ENCODE measurements around the gene CNN1.
"Not testable (repeated sequence)": the region's sequence is repeated elsewhere in the genome, so short reads cannot be mapped to it uniquely, and the experiment has no call there.

Gene CNN1

DNA sequence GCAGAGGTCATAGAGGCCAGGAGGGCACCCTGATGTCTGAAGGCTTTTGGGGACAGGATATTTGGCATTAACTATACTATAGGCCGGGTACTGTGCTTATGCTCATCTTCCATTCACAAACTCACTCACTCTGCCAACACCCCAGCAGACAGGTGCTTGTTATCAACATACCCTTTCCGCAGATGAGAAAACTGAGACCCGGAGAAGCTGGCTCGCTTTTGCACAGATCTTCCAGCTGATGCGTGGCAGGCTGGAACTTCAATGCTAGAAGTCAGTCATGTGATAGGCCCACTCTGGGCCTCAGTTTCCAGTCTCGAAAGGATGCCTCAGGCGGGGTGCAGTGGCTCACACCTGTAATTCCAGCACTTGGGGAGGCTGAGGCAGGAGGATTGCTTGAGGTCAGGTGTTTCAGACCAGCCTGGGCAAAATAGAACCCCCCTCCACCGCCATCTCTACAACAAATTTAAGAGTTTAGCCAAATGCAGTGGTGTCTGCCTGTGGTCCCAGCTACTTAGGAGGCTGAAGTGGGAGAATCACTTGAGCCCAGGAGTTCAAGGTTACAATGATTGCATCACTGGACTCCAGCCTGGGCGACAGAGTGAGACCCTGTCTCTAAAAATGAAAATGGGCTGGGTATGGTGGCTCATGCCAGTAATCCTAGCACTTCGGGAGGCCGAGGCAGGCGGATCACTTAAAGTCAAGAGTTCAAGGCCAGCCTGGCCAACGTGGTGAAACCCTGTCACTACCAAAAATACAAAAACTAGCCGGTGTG is 9.5 kb downstream of the CNN1 start:
- peaks cover 13% of the 10 kb centered on the region for H3K4me1 Mint-ChIP-seq
- H3K36me3 Mint-ChIP-seq = peaks cover 3% of the 10 kb centered on the region
- no peaks in the 10 kb centered on the region for H3K9me3 Mint-ChIP-seq
- H3K27me3 Mint-ChIP-seq = no peaks in the 10 kb centered on the region
- H3K27ac Mint-ChIP-seq = no peak overlapping the region
- DNase-seq (ENCODE audit: low spot score in 2 of 2) (no peak), ATAC-seq (ENCODE audit: low read depth) (no peak)
- no peak overlapping the region for H3K4me3 Mint-ChIP-seq

DNA sequence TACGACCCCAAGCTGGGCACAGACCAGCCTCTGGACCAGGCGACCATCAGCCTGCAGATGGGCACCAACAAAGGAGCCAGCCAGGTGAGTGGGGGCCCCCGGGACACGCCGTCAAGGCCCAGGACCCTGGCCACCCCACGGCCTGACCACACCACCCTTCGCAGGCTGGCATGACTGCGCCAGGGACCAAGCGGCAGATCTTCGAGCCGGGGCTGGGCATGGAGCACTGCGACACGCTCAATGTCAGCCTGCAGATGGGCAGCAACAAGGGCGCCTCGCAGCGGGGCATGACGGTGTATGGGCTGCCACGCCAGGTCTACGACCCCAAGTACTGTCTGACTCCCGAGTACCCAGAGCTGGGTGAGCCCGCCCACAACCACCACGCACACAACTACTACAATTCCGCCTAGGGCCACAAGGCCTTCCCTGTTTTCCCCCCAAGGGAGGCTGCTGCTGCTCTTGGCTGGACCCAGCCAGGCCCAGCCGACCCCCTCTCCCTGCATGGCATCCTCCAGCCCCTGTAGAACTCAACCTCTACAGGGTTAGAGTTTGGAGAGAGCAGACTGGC is 10.8 kb downstream of the CNN1 start:
- ATAC-seq (ENCODE audit: low read depth) = no peak

DNA sequence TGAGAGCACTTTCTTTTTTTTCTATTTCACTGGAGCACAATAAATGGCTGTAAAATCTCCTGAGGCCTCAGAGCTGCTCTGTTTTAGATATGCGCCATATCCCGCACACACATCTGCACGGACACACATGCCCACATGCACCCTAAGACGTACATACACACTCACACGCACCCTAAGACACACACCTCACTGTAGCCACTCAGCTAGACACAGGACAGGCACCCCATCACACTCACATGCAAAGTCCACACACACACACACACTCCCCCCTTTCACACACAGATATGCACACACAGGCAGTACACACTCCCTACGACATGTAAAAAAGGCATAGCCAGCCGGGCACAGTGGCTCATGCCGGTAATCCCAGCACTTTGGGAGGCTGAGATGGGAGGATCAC is 11.6 kb downstream of the CNN1 start:
- Mint-ChIP-seq H3K36me3 (peaks cover 3% of the 10 kb centered on the region), H3K27me3 (no peaks in the 10 kb centered on the region), H3K27ac (no peak overlapping the region), H3K4me1 (peaks cover 23% of the 10 kb centered on the region), H3K9me3 (no peaks in the 10 kb centered on the region), H3K4me3 (no peak overlapping the region)
- DNase-seq (ENCODE audit: low spot score in 2 of 2) (no peak), ATAC-seq (ENCODE audit: low read depth) (no peak)

More for the DNA sequence above, 10.8 kb downstream of the CNN1 start:
- no peaks in the 10 kb centered on the region for H3K9me3 Mint-ChIP-seq
- no peak for DNase-seq (ENCODE audit: low spot score in 2 of 2)
- peaks cover 3% of the 10 kb centered on the region for H3K36me3 Mint-ChIP-seq
- no peaks in the 10 kb centered on the region for H3K27me3 Mint-ChIP-seq
- no peak overlapping the region for H3K4me3 Mint-ChIP-seq
- peaks cover 22% of the 10 kb centered on the region for H3K4me1 Mint-ChIP-seq
- no peak overlapping the region for H3K27ac Mint-ChIP-seq

DNA sequence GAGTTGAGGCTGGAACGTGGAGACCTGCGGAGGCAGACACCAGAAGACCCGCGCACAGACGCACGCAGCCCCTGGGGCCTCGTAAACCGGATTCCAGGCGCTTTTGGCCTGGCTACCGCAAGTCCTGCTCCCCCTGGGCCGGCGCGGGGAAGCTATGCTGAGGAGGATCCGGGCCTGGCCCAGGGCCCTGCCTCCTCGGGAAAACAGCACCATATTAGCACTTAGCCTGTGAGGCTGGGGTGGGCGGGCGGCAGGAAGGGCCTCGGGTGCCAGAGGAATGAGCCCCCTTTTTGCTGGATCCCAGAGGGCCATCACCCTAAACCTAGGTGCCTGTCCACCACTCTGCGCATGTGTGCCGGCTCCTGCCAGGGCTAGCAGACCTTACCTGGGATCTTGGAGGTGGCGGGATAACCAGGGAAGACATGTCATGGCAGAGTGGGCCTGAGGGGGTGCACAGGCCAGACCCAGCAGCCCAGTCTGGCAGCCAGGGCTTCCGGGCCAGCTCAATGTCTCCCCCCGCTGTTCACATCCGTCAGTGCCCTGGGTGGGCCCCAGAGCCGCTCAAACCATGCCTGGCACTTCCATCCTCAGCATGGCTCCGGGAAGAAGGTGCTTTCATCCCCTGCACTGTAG is 13.1 kb downstream of the CNN1 start:
- H3K36me3 Mint-ChIP-seq = peaks cover 7% of the 10 kb centered on the region
- no peak overlapping the region for H3K4me3 Mint-ChIP-seq
- H3K27me3 Mint-ChIP-seq = no peaks in the 10 kb centered on the region
- no peaks in the 10 kb centered on the region for H3K9me3 Mint-ChIP-seq
- H3K4me1 Mint-ChIP-seq = peaks cover 36% of the 10 kb centered on the region
- ATAC-seq (ENCODE audit: low read depth) (no peak), DNase-seq (ENCODE audit: low spot score in 2 of 2) (no peak)
- peak overlapping the region; percentile 76 for H3K27ac Mint-ChIP-seq

DNA sequence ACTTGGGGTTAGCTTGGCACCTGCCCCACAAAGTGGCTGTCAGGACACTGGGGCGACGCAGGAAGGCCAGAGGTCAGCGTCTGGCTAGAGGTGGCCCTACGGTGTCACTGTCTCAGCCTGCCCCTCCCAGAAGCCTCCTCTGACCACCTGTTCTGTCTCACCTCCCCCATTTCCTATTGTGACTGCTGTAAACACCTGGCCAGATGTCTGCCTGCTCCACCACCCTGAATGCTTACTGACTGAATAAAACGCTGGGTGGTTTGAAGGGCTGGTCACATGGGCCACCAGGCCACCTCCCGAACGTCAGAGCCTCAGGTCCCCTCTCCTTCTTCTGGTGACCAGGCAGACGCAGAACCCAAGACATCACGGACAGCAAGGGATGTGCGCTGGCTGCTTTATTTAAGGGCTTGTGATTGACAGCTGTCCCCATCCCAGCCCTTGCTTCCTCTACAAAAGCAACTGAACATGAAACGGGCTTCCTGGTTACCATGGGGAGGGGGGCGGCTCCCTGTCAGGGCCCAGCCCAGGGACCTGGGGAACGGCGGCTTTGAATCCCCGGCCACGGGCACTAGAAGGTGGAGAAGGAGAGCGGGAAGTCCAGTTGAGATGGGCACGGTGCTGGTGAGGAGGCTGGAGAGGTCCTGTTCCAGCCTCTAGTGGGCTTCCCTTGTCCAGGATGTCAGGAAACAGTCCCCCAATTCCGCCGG is 14.2 kb downstream of the CNN1 start:
- peaks cover 12% of the 10 kb centered on the region for H3K36me3 Mint-ChIP-seq
- H3K4me3 Mint-ChIP-seq = peak overlapping the region; percentile 59
- peaks cover 41% of the 10 kb centered on the region for H3K4me1 Mint-ChIP-seq
- no peaks in the 10 kb centered on the region for H3K27me3 Mint-ChIP-seq
- H3K27ac Mint-ChIP-seq = peak overlapping the region; percentile 76
- ATAC-seq (ENCODE audit: low read depth) (peak; percentile 25), DNase-seq (ENCODE audit: low spot score in 2 of 2) (no peak)
- no peaks in the 10 kb centered on the region for H3K9me3 Mint-ChIP-seq

DNA sequence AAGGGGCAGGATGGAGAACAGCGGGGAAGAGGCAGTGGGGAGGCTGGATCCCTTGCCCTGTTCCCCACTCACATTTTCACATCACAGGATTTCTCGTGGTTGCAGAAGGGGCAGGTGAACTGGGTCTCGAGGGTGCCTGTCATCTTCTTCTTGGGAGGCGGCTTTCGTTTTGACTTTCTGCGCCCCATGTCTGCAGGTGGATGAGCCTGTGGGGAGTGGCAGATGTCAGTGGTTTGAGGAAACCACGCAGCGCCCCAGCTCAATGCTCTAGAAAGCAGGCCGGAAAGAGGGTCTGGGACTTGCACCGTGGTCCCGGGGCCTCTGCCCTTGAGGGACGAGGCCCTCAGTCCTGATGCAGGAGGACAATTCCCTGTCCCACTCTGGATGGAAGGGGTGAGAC is 15.5 kb downstream of the CNN1 start:
- Mint-ChIP-seq H3K36me3 (peaks cover 14% of the 10 kb centered on the region), H3K9me3 (no peaks in the 10 kb centered on the region), H3K27ac (peak overlapping the region; percentile 76)

DNA sequence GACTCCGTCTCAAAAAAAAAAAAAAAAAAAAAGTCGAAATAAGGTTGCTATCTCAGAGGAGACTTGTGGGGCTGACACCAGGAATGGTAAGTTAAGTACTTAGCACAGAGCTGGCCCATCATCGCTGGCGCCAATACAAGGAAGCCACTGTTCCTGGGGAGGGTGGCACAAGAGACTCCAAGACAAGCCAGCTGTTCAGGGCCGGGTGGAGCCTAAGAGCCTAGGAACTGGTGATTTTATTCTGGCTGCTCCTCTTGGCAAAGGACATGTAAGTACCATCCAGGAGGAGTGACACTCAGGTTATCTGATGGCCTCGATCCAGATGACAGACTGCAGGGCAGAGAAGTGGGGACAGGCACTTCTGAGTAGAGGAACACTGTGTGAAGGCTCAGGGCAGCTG is 16.6 kb downstream of the CNN1 start:
- peaks cover 51% of the 10 kb centered on the region for H3K4me1 Mint-ChIP-seq
- H3K36me3 Mint-ChIP-seq = peaks cover 14% of the 10 kb centered on the region
- peak overlapping the region; percentile 36 for H3K27ac Mint-ChIP-seq
- ATAC-seq (ENCODE audit: low read depth) (no peak), DNase-seq (ENCODE audit: low spot score in 2 of 2) (no peak)
- no peaks in the 10 kb centered on the region for H3K27me3 Mint-ChIP-seq
- H3K9me3 Mint-ChIP-seq = no peaks in the 10 kb centered on the region
- no peak overlapping the region for H3K4me3 Mint-ChIP-seq

More for the DNA sequence above, 15.5 kb downstream of the CNN1 start:
- peak overlapping the region; percentile 68 for H3K4me3 Mint-ChIP-seq
- ATAC-seq (ENCODE audit: low read depth) (peak; percentile 69), DNase-seq (ENCODE audit: low spot score in 2 of 2) (peak in 1 of 2 donors; percentile 48)
- no peaks in the 10 kb centered on the region for H3K27me3 Mint-ChIP-seq
- H3K4me1 Mint-ChIP-seq = peaks cover 47% of the 10 kb centered on the region

DNA sequence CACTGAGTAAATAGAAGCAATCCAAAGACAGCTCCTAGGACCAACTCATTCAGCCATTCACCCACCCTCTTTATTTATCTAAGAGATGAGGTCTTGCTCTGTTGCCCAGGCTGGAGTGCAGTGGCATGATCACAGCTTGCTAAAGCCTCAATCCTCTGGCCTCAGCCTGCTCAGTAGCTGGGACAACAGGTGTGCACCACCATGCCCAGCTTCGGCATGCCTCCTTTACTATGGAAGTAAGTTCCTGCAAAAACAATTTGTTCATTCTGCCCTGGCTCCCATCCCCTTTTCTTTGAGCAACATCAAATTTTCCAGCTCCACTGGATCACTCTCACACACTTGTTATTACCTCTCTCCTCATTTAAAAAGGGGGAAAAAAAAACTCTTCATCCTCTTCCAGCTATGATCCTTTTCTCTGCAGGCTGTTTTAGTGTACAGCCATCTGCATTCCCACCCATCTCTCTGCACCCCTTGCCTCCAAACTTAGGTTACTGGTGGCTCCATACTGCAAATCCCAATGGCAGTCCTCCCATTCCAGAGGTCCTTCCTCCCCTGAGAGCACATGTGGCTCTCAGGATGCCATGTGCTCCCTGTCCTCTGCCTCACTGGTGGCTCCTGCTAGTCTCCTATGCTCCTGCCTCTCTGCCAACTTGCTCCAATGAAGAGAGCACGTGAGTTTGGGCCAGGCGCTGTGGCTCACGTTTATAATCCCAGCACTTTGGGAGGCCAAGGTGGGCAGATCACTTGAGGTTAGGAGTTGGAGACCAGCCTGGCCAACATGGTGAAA is 18.2 kb downstream of the CNN1 start:
- no peak for DNase-seq (ENCODE audit: low spot score in 2 of 2)
- Mint-ChIP-seq H3K36me3 (peaks cover 14% of the 10 kb centered on the region), H3K4me1 (peaks cover 57% of the 10 kb centered on the region), H3K4me3 (peak overlapping the region; percentile 22), H3K9me3 (no peaks in the 10 kb centered on the region), H3K27me3 (no peaks in the 10 kb centered on the region), H3K27ac (peak overlapping the region; percentile 30)
- ATAC-seq (ENCODE audit: low read depth) = no peak

DNA sequence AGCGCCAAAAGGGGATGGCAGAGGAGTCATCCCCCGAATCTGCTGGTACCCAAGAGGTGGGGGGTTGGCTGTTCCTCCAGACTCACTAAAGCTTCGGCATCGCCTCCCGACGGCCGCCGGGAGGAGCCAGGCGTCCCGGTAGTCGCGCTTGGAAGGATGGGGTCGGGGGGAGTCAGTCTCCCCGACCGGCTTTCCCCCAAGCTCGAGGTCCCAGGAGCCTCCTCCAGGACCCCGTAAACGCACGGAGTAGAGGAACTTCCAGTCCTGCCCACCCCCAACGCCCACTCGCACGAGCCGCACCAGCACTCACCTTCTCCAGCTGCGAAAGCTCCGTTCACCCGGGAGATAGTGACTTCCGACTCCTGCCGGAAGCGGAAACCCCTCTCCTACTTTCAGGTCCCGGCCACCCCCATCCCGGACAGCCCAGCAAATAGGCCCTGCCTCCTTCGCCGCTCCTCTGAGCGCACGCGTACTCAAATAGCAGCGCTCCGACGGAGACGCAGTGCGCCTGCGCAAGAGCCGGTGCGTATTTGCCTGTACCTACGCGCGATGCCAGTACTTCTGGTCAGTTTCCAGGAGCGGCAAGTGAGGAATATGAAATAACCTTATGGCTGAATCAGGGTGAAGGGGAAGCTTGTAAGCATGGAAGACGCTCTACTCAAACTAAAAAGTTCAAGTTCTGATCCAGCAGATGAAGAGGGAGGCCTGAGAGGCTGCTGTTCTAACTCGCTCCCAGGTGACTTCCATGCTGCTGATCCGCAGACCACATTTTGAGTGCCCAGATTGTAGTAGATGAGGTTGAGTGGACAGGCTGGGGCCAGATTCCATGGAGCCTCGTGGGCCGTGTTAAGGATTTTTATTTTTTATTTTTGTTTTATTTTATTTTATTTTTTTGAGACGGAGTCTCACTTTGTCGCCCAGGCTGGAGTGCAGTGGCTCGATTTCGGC is 20.5 kb downstream of the CNN1 start, which contains the start of gene ELOF1:
ELOF1 (minus strand) TSS at position 350 of the 948 bp plus-strand sequence. CDS start 4,883 bp downstream, outside the sequence.
- peak; percentile 85 to 93 for DNase-seq (ENCODE audit: low spot score in 2 of 2)
- no peaks in the 10 kb centered on the region for H3K9me3 Mint-ChIP-seq
- H3K27ac Mint-ChIP-seq = peak within 1 kb of the TSS; percentile 97
- H3K4me1 Mint-ChIP-seq = peaks cover 49% of the 10 kb centered on the region
- peak within 1 kb of the TSS; percentile 99 for H3K4me3 Mint-ChIP-seq
- H3K36me3 Mint-ChIP-seq = peaks cover 11% of the 10 kb centered on the region
- ATAC-seq (ENCODE audit: low read depth) = peak; percentile 79
- H3K27me3 Mint-ChIP-seq = no peaks in the 10 kb centered on the region

DNA sequence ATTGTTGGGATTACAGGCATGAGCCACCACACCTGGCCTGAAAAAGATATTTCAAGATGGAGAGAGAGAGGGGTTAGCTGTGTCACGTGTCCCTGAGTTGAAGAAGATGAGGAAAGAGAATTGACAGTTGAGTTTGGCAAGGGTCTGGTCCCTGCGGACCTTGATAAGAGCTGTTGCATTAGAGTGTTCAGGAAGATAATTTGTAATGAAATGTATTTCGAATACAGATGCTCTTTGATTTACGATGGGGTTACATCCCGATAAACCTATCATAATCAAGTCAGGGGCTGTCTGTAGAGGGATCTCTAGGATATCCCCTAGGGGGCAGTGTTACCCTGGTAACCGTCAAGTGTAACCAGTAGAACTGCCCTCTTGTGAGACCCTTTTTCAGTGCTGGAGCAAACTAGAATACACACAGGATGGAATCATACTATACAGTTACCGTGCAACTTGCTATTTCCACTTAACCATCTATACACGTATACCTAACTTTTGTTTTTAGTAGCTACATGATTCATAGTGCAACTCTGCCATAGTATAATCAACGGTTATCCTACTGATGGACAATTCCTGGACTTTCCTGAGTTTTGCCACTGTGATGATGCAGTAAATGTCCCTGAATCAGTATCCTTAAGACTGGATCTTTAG is 21.9 kb downstream of the CNN1 start:
- H3K27ac Mint-ChIP-seq = peak overlapping the region; percentile 97
- no peaks in the 10 kb centered on the region for H3K27me3 Mint-ChIP-seq
- H3K36me3 Mint-ChIP-seq = peaks cover 10% of the 10 kb centered on the region
- peak; percentile 60 to 83 for DNase-seq (ENCODE audit: low spot score in 2 of 2)
- ATAC-seq (ENCODE audit: low read depth) = peak; percentile 61
- peaks cover 50% of the 10 kb centered on the region for H3K4me1 Mint-ChIP-seq
- no peaks in the 10 kb centered on the region for H3K9me3 Mint-ChIP-seq
- peak overlapping the region; percentile 99 for H3K4me3 Mint-ChIP-seq

DNA sequence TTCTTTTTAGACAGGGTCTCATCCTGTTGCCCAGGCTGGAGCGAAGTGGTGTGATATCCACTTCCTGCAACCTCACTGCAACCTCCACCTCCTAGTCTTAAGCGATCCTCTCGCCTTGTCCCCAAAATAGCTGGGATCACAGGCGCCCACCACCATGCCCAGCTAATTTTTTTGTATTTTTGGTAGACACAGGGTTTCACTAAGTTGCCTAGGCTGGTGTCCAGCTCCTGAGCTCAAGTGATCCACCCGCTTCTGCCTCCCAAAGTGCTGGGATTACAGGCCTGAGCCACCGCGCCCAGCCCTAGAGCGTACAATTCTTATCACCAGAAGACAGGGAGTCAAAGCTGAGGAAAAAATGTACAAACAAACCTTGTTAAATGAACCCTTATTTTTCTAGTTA is 24.9 kb downstream of the CNN1 start:
- Mint-ChIP-seq H3K36me3 (peaks cover 2% of the 10 kb centered on the region), H3K27ac (peak overlapping the region; percentile 58), H3K9me3 (no peaks in the 10 kb centered on the region), H3K4me1 (peaks cover 42% of the 10 kb centered on the region), H3K27me3 (no peaks in the 10 kb centered on the region), H3K4me3 (no peak overlapping the region)
- DNase-seq (ENCODE audit: low spot score in 2 of 2) (no peak), ATAC-seq (ENCODE audit: low read depth) (no peak)

DNA sequence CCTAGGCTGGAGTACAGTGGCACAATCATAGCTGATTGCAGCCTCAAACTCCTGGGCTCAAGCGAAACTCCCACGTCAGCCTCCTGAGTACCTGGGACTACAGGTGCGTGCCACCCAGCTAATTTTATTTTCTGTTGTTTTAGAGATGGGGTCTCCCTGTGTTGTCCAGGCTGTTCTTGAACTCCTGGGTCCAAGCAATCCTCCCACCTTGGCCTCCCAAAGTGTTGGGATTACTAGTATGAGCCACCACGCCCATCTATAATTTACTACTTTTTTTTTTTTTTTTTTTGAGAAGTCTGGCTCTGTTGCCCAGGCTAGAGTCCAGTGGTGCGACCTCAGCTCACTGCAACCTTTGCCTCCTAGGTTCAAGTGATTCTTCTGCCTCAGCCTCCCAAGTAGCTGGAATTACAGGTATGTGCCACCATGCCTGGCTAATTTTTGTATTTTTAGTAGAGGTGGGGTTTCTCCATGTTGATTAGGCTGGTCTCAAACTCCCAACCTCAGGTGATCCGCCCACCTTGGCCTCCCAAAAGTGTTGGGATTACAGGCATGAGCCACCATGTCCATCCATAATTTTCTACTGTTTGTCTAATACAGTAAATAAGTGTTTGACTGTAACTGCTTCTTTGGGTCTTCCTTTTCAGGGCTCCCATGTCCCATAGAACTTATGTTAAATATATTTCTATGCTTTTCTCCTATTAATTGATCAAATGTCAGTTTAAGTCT is 25.6 kb downstream of the CNN1 start:
- not testable (repeated sequence) for H3K36me3 Mint-ChIP-seq; ATAC-seq (ENCODE audit: low read depth); H3K27me3 Mint-ChIP-seq; DNase-seq (ENCODE audit: low spot score in 2 of 2); H3K9me3 Mint-ChIP-seq
- Mint-ChIP-seq H3K4me1 (peaks cover 43% of the 10 kb centered on the region), H3K4me3 (peak overlapping the region; percentile 32), H3K27ac (peak overlapping the region; percentile 55)
